Right hindlimb (tissue), 1 donor: ENCODE measurements around the gene SLC10A4.
A peak's percentile ranks its signal among the peaks of the same experiment; 100 is the strongest.
"Not testable (repeated sequence)": the region's sequence is repeated elsewhere in the genome, so short reads cannot be mapped to it uniquely, and the experiment has no call there.

Experiments
- DNase-seq: peaks from one replicate; pipeline ENCODE4 v3.0.0-alpha.2; 2018

SLC10A4 gene

GRCh38 chr4:48483006-48483776 lies at the start of gene SLC10A4:
Gene SLC10A4 (plus strand): TSS chr4:48483343. CDS start chr4:48483562, 219 bp downstream.
- DNase-seq, result peak; percentile 25

- no peak for DNase-seq
These were observed 46.8 kb upstream of the SLC10A4 start for GRCh38 chr4:48436318-48436717.

DNA sequence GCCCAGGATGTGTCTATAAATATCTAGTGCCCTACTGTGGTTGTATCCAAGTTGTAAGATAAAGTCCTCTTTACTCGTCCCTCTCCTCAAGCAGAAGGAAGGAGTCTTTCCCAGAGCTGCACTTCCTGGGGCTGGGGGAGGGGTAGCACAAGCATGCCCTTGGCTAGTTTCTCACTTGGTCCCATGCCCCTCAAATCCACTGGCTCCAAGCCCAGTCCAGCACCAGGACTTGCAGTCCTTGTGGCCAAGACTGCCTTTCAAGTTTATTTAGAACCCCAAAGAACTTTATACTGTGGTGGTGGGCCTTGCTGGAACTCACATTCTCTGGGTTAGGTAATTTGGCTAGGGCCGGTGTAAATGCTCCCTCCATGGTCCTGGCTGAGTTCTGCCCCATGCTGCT lies 43.2 kb upstream of the SLC10A4 start:
- DNase-seq, result no peak

- DNase-seq, result not testable (repeated sequence)
These were observed 42.2 kb upstream of the SLC10A4 start for GRCh38 chr4:48440914-48441313.

DNA sequence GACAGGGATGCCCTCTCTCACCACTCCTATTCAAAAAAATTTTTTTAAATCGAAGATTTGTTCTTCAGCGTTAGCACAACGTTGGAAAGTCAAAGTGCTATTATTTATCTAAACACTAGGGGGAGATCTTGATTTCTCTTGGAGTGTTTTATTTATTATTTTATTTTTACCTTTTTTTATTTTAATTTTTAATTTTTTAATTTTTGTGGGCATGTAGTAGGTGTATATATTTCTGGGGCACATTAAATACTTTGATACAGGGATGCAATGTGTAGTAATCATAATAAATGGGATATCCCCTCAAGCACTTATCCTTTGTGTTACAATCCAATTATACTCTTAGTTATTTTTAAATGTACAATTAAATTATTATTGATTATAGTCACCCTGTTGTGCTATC lies 37.4 kb upstream of the SLC10A4 start:
- no peak for DNase-seq

DNA sequence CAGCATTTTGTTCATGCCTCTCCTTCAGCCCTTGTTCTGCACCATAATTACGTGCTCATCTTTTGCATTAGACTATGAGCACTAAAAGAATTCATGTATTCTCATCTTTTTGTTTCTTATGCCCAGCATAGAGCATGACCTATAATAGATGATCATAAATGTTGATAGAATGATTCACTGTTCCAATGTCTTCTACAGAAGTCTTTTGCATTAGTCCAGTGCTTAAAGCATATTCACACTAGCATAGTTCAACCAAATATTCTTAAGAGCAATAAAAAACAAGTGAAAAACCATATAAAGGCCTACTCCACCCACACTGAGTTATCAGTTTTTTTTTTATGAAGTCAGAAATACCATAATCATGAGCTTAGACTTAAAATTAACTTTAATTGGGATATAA lies 36.5 kb upstream of the SLC10A4 start:
- no peak for DNase-seq

GRCh38 chr4:48449151-48449550 lies 34.0 kb upstream of the SLC10A4 start:
- DNase-seq, result no peak

GRCh38 chr4:48450740-48451139 lies 32.4 kb upstream of the SLC10A4 start:
- DNase-seq, result no peak

GRCh38 chr4:48451656-48452055 lies 31.5 kb upstream of the SLC10A4 start:
- DNase-seq, result not testable (repeated sequence)

DNA sequence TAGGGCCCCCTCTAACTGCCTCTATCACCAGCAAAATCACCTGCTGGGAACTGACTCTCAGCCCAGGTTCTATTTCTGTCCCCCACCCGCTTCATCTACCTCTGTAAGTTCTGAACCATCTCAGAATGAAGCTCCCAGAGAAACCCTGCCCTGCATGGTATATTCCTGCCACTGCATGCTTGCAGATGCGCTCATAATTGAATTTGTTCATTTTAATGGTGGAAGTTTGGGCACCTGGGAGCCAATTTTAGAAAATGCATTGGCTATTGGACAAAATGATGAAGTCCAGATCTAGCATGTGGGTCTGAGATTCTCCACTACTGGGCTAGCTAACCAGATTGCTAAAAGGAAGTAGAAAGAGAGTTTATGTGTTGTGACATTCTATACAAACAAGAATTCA lies 28.6 kb upstream of the SLC10A4 start:
- DNase-seq, result no peak

DNA sequence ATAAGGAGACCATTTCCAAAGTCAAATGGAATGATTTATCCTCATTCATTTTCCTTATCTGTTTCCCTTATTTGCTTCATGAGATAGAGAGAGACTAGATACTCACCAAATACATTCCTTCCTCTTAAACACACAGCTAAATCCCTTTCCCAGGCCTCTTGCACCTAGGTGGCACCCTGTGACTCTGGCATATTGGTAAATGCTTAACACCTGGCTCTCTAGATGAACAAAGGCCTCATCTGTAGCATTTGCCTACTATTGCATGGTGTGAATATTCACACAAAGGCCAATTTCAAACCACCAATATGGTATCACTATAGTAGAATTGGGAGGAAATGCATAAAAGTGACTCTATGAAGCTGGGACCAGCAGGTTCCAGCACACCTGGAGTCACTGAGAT lies 22.1 kb upstream of the SLC10A4 start:
- no peak for DNase-seq

DNA sequence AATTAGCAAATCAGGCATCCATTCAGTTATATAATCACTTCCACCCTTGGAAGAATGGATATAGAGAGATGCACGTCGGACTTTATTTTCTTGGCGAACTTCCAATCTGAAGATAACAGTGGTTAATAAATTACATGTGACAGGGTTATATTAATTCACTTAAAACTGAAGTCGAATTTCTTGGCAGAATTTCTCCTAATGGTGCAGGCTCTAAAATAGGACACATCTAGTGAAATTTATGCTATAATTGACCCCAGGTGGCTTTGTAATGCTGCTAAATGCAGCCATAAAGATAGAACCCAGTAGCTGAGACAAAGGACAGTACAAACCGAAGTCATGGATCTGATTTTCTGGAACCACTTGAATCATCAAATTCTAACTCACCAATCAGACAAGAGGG lies 20.8 kb upstream of the SLC10A4 start:
- DNase-seq, result no peak

- no peak for DNase-seq
These were observed 15.7 kb upstream of the SLC10A4 start for GRCh38 chr4:48467442-48467841.

DNA sequence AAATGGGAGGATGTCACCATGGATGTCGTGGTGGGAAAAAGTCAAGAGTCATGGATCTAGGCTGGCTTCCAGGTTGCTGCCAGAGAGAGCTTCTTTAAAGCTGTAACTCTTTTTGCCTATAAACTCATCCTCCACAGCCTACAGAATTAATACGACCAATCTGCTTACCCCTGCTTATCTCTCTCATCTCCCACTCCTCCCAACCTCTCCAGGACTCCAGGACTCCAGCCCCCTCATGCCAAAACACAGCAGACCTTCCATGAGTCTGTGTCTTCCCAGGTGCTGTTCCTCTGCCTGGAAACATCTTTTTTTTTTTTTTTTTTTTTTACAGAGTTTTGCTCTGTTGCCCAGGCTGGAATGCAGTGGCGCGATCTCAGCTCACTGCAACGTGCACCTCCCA lies 15.3 kb upstream of the SLC10A4 start:
- no peak for DNase-seq

DNA sequence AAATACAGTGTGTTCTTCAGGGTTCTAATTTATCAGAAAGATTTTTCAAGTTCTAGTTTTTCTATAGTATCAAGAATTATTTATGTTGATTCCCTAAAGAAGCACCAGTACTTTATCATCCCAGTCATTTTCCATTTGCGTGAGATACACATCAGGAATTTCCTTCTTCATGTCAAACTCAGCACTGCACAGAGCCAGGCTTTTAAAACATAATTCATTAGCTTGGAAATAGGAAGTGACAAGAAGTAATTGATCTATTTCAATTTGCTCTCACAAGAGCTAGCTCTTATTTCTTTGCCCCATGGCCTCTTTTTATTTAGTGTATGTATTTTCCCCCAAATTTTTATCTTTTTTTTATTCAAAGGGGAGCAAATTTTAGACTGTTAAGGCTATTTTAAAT lies 13.0 kb upstream of the SLC10A4 start:
- no peak for DNase-seq

DNA sequence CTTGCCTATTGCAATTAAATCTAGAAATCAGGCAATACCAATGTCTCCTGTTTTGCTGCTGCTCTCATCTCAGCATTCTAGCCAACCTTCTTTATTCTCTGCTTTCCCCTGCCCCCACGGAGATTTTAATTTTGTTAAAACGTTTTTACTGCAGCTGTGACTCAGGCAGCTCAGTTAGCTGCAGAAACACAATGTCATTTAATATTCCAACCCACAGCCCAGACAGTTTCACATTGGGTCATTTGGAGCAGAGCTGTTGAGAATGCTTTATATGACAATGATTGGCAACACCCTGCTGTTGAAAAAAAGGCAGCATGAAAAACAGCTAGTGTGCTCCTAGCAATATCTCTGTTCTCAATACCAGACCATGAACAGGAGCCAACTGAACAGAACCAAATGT lies 12.6 kb upstream of the SLC10A4 start:
- DNase-seq, result no peak

- DNase-seq, result no peak
These were observed 10.3 kb upstream of the SLC10A4 start for GRCh38 chr4:48472794-48473193.

DNA sequence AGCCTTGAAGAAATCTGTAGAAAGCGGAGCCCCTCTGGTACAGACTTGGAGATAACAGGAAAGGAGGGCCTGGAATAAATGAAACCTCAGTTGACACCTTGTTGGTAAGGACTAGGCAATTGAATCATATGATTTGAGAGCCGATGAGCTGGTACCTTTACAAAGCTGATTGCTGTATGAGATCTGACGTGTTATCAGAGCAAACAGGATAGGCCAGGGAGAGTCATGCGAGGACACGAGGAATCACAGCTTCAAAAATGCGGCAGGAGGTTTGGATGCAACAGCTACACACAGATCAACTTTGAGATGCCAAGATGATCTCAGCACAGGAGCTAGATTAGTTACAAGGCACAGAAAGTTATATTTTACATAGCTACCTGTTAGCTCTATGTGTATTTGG lies 7.4 kb upstream of the SLC10A4 start:
- DNase-seq, result no peak

GRCh38 chr4:48478273-48478672 lies 4.9 kb upstream of the SLC10A4 start:
- DNase-seq, result no peak

DNA sequence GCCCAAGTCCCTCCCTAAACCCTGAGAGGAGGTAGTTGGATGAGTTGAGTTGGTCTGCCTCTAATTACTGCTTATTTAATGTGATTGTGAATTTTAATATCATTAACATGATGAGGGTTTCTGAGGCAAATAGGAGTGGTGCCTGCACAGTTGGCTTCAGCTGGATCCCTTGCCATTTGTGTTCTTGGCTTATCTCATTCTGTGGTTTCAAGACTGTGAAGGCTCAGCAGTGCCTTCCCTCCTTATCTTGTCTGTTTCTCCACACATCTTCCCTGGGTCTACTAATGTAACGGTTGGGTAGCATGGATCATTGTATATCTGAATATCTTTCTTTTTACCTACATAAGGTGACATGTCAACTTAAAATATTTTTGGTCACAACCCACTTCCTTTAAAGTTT lies 1.6 kb upstream of the SLC10A4 start:
- DNase-seq, result no peak

DNA sequence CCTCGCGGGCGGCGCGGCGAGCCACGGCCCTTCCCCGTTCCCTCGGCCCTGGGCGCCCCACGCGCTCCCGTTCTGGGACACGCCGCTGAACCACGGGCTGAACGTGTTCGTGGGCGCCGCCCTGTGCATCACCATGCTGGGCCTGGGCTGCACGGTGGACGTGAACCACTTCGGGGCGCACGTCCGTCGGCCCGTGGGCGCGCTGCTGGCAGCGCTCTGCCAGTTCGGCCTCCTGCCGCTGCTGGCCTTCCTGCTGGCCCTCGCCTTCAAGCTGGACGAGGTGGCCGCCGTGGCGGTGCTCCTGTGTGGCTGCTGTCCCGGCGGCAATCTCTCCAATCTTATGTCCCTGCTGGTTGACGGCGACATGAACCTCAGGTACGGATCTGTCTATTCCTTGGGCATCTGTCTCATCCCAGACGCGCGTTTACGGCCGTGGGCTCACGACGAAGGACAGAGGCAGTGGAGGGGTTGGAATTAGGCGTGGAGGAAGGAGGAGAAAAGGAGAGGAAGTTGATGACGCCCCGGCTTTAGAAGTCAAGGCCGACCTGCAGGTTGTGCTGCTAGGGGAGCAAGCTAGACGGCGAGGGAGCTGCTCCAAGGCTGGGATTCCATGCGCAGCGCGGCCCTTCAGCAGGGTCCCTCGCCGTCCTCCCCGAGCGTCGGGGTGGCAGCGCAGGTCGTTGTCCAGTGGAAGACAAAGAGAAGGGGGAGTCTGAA lies 792 bp downstream of the SLC10A4 start:
- DNase-seq, result no peak

- DNase-seq, result no peak
These were observed 1.5 kb downstream of the SLC10A4 start for GRCh38 chr4:48484494-48485168.

GRCh38 chr4:48489683-48490011 lies 6.5 kb downstream of the SLC10A4 start:
- DNase-seq, result no peak

- peak; percentile 21 for DNase-seq
These were observed 7.0 kb downstream of the SLC10A4 start, which contains the start of gene ZAR1 for GRCh38 chr4:48490012-48490679. Gene ZAR1 (plus strand): TSS chr4:48490252. CDS start chr4:48490292, 40 bp downstream.
